Endothelial cell of umbilical vein (primary cell): ENCODE data around the gene ABHD17A.
"Not testable (repeated sequence)": the region's sequence is repeated elsewhere in the genome, so short reads cannot be mapped to it uniquely, and the experiment has no call there.

Experiments used
- EZH2 ChIP-seq: IDR thresholded peaks from 2 replicates; pipeline ENCODE4 v1.6.1; 2012; ENCODE audit warnings: borderline replicate concordance, low read depth, mild to moderate bottlenecking, moderate library complexity, low read length, inconsistent platforms; ENCODE audit not compliant: severe bottlenecking
- POLR2A ChIP-seq: IDR thresholded peaks from 2 replicates; pipeline ENCODE4 v1.6.1; 2012; ENCODE audit warnings: low read depth, mild to moderate bottlenecking, control low read depth, low read length
- POLR2AphosphoS5 ChIP-seq: IDR thresholded peaks from 2 replicates; pipeline ENCODE4 v1.6.1; 2012; ENCODE audit warnings: low read depth, mild to moderate bottlenecking, control low read depth, low read length, moderate library complexity; ENCODE audit not compliant: insufficient read depth
- TF ChIP-seq, protein P1 (sequence below), 2 donors: IDR thresholded peaks; 1 replicate in 1 of 2; 2 replicates in 1 of 2; pipeline ENCODE4 v1.5.1; 2011; ENCODE audit warnings: low read length in 2 of 2, mild to moderate bottlenecking in 2 of 2, moderate library complexity in 2 of 2, control low read depth in 1 of 2, inconsistent platforms in 1 of 2, low read depth in 1 of 2; ENCODE audit not compliant: insufficient read depth in 1 of 2; ENCODE audit errors: extremely low read depth in 1 of 2

DNA sequence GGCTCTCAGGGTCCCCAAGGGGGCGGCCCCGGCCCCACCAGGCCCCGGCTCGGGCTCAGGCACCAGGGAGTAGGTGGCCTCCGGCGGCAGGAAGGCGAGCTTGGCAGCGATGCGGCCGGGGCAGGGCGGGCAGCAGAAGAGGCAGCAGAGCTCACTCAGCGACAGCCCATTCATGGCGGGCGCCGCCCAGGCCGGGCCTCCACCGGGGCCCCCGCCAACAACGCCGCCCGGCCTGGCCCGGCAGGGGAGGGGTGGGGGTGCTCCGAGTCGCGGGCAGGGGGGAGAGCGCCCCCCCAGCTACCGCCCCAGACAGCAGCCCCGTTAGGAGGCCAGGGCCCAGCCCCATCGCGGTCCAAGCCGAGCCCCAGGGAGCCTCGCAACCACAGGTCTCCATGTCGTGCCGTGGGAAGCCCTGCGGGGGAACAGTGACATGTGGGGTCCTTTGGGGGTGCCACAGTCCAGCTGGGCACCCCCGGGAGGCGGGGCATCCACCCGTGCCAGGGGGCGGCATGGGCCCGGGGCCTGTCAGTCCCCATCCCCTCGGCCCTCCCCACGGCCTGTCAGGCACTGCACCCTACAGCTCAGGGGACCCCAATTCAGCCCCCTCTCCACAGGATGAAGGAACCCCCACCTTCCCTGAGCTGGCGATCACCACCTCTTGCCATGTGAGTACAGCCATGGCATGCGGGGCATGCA lies 3.8 kb downstream of the ABHD17A start:
- TF ChIP-seq, protein P1, sequence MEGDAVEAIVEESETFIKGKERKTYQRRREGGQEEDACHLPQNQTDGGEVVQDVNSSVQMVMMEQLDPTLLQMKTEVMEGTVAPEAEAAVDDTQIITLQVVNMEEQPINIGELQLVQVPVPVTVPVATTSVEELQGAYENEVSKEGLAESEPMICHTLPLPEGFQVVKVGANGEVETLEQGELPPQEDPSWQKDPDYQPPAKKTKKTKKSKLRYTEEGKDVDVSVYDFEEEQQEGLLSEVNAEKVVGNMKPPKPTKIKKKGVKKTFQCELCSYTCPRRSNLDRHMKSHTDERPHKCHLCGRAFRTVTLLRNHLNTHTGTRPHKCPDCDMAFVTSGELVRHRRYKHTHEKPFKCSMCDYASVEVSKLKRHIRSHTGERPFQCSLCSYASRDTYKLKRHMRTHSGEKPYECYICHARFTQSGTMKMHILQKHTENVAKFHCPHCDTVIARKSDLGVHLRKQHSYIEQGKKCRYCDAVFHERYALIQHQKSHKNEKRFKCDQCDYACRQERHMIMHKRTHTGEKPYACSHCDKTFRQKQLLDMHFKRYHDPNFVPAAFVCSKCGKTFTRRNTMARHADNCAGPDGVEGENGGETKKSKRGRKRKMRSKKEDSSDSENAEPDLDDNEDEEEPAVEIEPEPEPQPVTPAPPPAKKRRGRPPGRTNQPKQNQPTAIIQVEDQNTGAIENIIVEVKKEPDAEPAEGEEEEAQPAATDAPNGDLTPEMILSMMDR (IDR thresholded peaks at IDR 0.05; ENCODE audit: extremely low read depth in 1 of 2, insufficient read depth in 1 of 2, low read depth in 1 of 2, low read length in 2 of 2), result not testable (repeated sequence)
- TF ChIP-seq EZH2, POLR2AphosphoS5, POLR2A: not testable (repeated sequence)
